ENCODE measurements around the gene RPL10A.
"Not testable (repeated sequence)": the region's sequence is repeated elsewhere in the genome, so short reads cannot be mapped to it uniquely, and the experiment has no call there.

The RPL10A gene

GRCh38 chr6:35512006-35512405 lies 43.8 kb downstream of the RPL10A start:
- H3K36me3 ChIP-seq (ENCODE audit: control insufficient read depth, insufficient read depth, low read length), result no peaks in the 10 kb centered on the region
- peaks cover 3% of the 10 kb centered on the region for H3K4me1 ChIP-seq (ENCODE audit: control insufficient read depth, insufficient read depth, low read length)
- H3K9me3 ChIP-seq (ENCODE audit: control insufficient read depth, insufficient read depth, low read length), result no peaks in the 10 kb centered on the region
- no peaks in the 10 kb centered on the region for H3K27me3 ChIP-seq (ENCODE audit: control insufficient read depth, insufficient read depth, low read length)
- no peak for DNase-seq (ENCODE audit: low read depth, low spot score)
- 100% methylated on average over 1 of the region's 26 CpGs for WGBS (ENCODE audit: insufficient coverage, insufficient read length)
- H3K27ac ChIP-seq (ENCODE audit: low read length), result no peak overlapping the region
- no peak overlapping the region for H3K4me3 ChIP-seq (ENCODE audit: low read length)

- Histone ChIP-seq H3K36me3 (ENCODE audit: control insufficient read depth, insufficient read depth, low read length) (no peaks in the 10 kb centered on the region), H3K4me1 (ENCODE audit: control insufficient read depth, insufficient read depth, low read length) (peaks cover 3% of the 10 kb centered on the region), H3K27ac (ENCODE audit: low read length) (no peak within 1 kb of the TSS), H3K4me3 (ENCODE audit: low read length) (no peak within 1 kb of the TSS), H3K9me3 (ENCODE audit: control insufficient read depth, insufficient read depth, low read length) (no peaks in the 10 kb centered on the region), H3K27me3 (ENCODE audit: control insufficient read depth, insufficient read depth, low read length) (no peaks in the 10 kb centered on the region)
- no peak for DNase-seq (ENCODE audit: low read depth, low spot score)
- no CpG with 5 or more reads among the region's 10 CpGs for WGBS (ENCODE audit: insufficient coverage, insufficient read length)
These were observed 44.5 kb downstream of the RPL10A start, which contains the start of gene TULP1 for GRCh38 chr6:35512740-35513139. TSS of gene TULP1 (minus strand) at chr6:35512896. CDS start at chr6:35512858, 38 bp downstream.

GRCh38 chr6:35514587-35514986 lies 46.4 kb downstream of the RPL10A start:
- Histone ChIP-seq H3K27ac (ENCODE audit: low read length) (no peak overlapping the region), H3K27me3 (ENCODE audit: control insufficient read depth, insufficient read depth, low read length) (no peaks in the 10 kb centered on the region), H3K4me3 (ENCODE audit: low read length) (no peak overlapping the region), H3K36me3 (ENCODE audit: control insufficient read depth, insufficient read depth, low read length) (no peaks in the 10 kb centered on the region), H3K9me3 (ENCODE audit: control insufficient read depth, insufficient read depth, low read length) (no peaks in the 10 kb centered on the region), H3K4me1 (ENCODE audit: control insufficient read depth, insufficient read depth, low read length) (peaks cover 3% of the 10 kb centered on the region)
- WGBS (ENCODE audit: insufficient coverage, insufficient read length), result no CpG with 5 or more reads among the region's 4 CpGs
- no peak for DNase-seq (ENCODE audit: low read depth, low spot score)

- not testable (repeated sequence) for H3K4me1 ChIP-seq (ENCODE audit: control insufficient read depth, insufficient read depth, low read length); H3K9me3 ChIP-seq (ENCODE audit: control insufficient read depth, insufficient read depth, low read length); H3K27ac ChIP-seq (ENCODE audit: low read length); H3K36me3 ChIP-seq (ENCODE audit: control insufficient read depth, insufficient read depth, low read length); H3K27me3 ChIP-seq (ENCODE audit: control insufficient read depth, insufficient read depth, low read length); H3K4me3 ChIP-seq (ENCODE audit: low read length); DNase-seq (ENCODE audit: low read depth, low spot score)
- no CpG with 5 or more reads among the region's 6 CpGs for WGBS (ENCODE audit: insufficient coverage, insufficient read length)
These were observed 47.7 kb downstream of the RPL10A start for GRCh38 chr6:35515939-35516338.

- Histone ChIP-seq H3K27ac (ENCODE audit: low read length) (no peak overlapping the region), H3K9me3 (ENCODE audit: control insufficient read depth, insufficient read depth, low read length) (no peaks in the 10 kb centered on the region), H3K36me3 (ENCODE audit: control insufficient read depth, insufficient read depth, low read length) (no peaks in the 10 kb centered on the region), H3K27me3 (ENCODE audit: control insufficient read depth, insufficient read depth, low read length) (no peaks in the 10 kb centered on the region), H3K4me1 (ENCODE audit: control insufficient read depth, insufficient read depth, low read length) (peaks cover 3% of the 10 kb centered on the region), H3K4me3 (ENCODE audit: low read length) (no peak overlapping the region)
- DNase-seq (ENCODE audit: low read depth, low spot score), result no peak
- WGBS (ENCODE audit: insufficient coverage, insufficient read length), result no CpG with 5 or more reads among the region's 6 CpGs
These were observed 48.5 kb downstream of the RPL10A start for GRCh38 chr6:35516712-35517111.

GRCh38 chr6:35517978-35518377 lies 49.8 kb downstream of the RPL10A start:
- WGBS (ENCODE audit: insufficient coverage, insufficient read length), result no CpG with 5 or more reads among the region's 7 CpGs
- H3K27ac ChIP-seq (ENCODE audit: low read length); H3K27me3 ChIP-seq (ENCODE audit: control insufficient read depth, insufficient read depth, low read length); H3K9me3 ChIP-seq (ENCODE audit: control insufficient read depth, insufficient read depth, low read length); DNase-seq (ENCODE audit: low read depth, low spot score); H3K4me1 ChIP-seq (ENCODE audit: control insufficient read depth, insufficient read depth, low read length); H3K36me3 ChIP-seq (ENCODE audit: control insufficient read depth, insufficient read depth, low read length); H3K4me3 ChIP-seq (ENCODE audit: low read length): not testable (repeated sequence)

- Histone ChIP-seq H3K9me3 (ENCODE audit: control insufficient read depth, insufficient read depth, low read length) (no peaks in the 10 kb centered on the region), H3K27ac (ENCODE audit: low read length) (no peak overlapping the region), H3K4me1 (ENCODE audit: control insufficient read depth, insufficient read depth, low read length) (no peaks in the 10 kb centered on the region), H3K36me3 (ENCODE audit: control insufficient read depth, insufficient read depth, low read length) (no peaks in the 10 kb centered on the region), H3K27me3 (ENCODE audit: control insufficient read depth, insufficient read depth, low read length) (no peaks in the 10 kb centered on the region), H3K4me3 (ENCODE audit: low read length) (no peak overlapping the region)
- DNase-seq (ENCODE audit: low read depth, low spot score), result no peak
- WGBS (ENCODE audit: insufficient coverage, insufficient read length), result no CpG with 5 or more reads among the region's 6 CpGs
These were observed 50.5 kb downstream of the RPL10A start for GRCh38 chr6:35518566-35519312.

- DNase-seq (ENCODE audit: low read depth, low spot score), result no peak
- WGBS (ENCODE audit: insufficient coverage, insufficient read length), result no CpG with 5 or more reads among the region's 9 CpGs
These were observed 51.3 kb downstream of the RPL10A start for GRCh38 chr6:35519313-35520015.

More at GRCh38 chr6:35519313-35520015, 51.3 kb downstream of the RPL10A start:
- H3K4me1 ChIP-seq (ENCODE audit: control insufficient read depth, insufficient read depth, low read length), result no peaks in the 10 kb centered on the region
- no peak overlapping the region for H3K4me3 ChIP-seq (ENCODE audit: low read length)
- H3K27ac ChIP-seq (ENCODE audit: low read length), result no peak overlapping the region
- no peaks in the 10 kb centered on the region for H3K9me3 ChIP-seq (ENCODE audit: control insufficient read depth, insufficient read depth, low read length)
- no peaks in the 10 kb centered on the region for H3K36me3 ChIP-seq (ENCODE audit: control insufficient read depth, insufficient read depth, low read length)
- no peaks in the 10 kb centered on the region for H3K27me3 ChIP-seq (ENCODE audit: control insufficient read depth, insufficient read depth, low read length)

All from iPS DF 6.9 (cell line).